ENCODE results near the gene GRIK3.

The GRIK3 gene

DNA sequence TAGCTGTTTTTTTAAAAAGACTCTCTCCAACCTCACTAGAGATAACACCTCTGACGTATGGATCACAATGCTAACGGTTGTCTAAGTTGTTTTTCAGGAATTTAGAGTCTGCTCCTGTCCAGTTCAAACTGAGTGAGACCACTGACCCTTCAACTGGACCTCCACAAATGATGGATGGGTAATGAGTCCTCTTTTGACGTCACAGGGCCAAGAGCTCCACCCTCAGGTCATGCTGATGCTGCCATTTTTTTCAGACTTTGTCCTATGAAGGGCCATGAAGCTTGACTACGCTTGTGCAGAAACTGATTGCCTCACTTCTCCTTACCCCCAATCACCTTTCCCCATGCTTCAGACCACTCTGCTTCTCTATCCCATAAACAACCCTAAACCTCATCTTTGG, 16.6 kb downstream of the GRIK3 start:
- in situ Hi-C loops (cut with HindIII; ENCODE audit: low sequenced_read_pairs): loop anchor here (5.0 kb wide), 1 partner anchor 50 kb away; no protein-coding TSS in a partner anchor

DNA sequence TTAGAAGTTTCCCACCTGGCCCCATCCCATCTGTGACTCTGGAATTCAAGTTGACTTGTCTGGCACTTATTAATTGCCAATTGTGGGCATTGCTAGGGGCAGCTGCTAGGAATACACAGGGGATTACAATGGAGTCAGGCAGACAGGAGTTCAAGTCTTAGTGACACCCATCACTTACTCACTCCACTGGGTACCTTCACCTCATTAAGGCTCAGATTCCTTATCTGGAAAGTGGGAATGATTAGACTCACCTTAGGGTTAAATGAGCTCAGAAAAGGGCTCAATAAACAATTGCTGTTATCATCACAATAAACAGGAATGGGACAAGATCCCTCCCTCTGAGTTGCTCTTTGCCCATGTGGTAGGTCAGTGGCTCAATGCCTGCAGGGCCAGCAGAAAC, 18.2 kb downstream of the GRIK3 start:
- in situ Hi-C loops (cut with HindIII; ENCODE audit: low sequenced_read_pairs): loop anchor here (5.0 kb wide), 1 partner anchor 49 kb away; no protein-coding TSS in a partner anchor

- in situ Hi-C loops (cut with HindIII; ENCODE audit: low sequenced_read_pairs): loop anchor here (5.0 kb wide), 1 partner anchor 48 kb away; no protein-coding TSS in a partner anchor
Observed at GRCh38 chr1:37015713-37016112, 18.6 kb downstream of the GRIK3 start.

DNA sequence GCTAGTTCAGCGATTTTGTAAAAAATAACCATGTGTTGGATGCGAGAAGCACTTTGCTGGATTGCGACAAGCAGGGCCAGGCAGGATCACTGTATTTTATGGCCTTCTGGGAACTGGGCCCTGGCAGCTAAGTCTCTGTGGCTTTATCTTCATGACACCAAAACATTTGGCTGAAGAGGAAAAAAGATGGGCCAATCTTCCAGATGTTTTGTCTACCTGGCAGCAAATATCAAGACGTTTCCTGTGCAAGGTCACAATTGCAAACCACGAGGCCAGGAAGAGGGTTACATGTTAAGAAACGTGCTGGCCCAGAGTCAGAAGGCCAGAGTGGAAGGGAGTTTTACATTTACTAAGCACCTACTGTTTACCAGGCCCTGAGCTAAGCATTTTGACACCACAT, 22.1 kb downstream of the GRIK3 start:
- in situ Hi-C loops (cut with HindIII; ENCODE audit: low sequenced_read_pairs): no loop called here

DNA sequence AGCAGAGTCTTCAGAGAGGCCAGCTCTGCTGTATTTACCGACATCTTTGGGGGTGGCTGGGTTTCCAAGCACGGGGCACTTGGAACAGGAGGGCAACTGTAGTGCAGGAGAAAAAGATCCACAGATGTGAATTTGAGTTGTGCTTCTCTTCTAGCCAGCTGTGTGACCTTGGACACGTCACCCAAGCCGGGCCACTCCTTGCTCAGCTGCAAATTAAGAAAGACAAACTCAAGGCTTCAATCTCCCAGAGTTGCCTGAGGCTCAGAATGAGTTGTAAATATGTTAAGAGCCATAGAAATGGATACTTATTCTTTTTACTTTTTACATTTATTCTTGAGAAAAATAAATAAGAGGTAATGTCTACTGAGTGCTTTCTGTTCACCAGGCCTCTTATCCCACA, 24.3 kb downstream of the GRIK3 start:
- in situ Hi-C loops (cut with HindIII; ENCODE audit: low sequenced_read_pairs): no loop called here

GRCh38 chr1:37009521-37009920, 24.8 kb downstream of the GRIK3 start:
- in situ Hi-C loops (cut with HindIII; ENCODE audit: low sequenced_read_pairs): no loop called here

GRCh38 chr1:37006132-37006868, 28.0 kb downstream of the GRIK3 start:
- in situ Hi-C loops (cut with HindIII; ENCODE audit: low sequenced_read_pairs): no loop called here

DNA sequence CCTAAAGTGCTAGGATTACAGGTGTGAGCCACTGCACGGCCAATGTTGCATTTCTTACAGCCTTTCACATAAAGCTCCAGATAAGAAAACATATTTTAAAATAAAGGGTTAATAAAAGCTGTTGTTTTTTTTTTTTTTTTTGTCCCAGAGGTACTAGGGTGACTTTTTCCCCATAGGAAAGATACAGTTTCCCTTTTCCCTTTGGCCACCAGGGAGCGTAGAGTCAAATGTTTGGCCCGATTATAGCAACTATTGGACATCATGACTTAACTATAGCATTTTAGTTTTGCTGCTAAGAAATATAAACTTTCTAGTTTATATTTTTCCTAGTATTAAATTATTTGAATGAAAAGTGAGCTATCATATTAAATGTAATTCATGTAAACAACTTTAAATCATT, 31.4 kb downstream of the GRIK3 start:
- in situ Hi-C loops (cut with HindIII; ENCODE audit: low sequenced_read_pairs): loop anchor here (5.0 kb wide), 1 partner anchor 306 kb away; no protein-coding TSS in a partner anchor

- in situ Hi-C loops (cut with HindIII; ENCODE audit: low sequenced_read_pairs): loop anchor here (5.0 kb wide), 1 partner anchor 304 kb away; no protein-coding TSS in a partner anchor
Observed at GRCh38 chr1:37001703-37002102, 32.6 kb downstream of the GRIK3 start.

DNA sequence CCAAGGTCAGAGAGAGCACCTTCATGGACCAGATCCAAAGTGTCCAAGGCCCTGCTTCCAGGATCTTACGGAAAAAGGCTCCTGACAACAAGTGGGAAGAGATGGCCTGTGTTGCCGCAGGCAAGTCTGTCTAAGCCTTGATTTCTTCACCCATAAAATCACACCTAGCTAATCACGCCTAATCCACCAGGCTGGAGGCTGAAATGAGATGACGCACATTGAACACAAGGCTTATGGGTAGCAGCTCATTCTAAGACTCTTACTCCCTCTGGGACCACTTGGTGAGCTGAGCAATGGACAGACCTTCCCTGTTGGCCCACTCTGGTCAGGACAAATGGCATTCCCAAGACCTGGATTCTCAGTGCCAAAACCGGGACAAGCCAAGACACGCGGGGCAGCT, 38.2 kb downstream of the GRIK3 start:
- in situ Hi-C loops (cut with HindIII; ENCODE audit: low sequenced_read_pairs): no loop called here

DNA sequence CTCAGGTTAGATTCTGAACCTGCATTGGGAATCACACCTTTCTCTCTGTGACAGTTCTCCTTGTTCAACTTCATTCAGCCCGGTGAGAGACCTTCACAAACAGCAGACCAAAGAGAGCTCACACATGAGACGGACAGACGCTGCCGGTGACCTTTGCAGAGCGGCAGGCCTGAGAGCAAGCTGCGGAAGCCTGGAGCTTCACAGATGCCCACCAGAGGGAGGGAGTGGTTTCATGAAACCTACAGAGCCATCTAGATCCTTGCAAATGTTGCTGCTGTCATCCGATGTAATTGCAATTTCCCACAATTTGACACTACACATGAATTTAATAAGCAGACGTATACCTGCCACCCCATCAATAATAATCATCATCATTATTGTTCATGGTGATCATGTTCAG, 39.4 kb downstream of the GRIK3 start:
- in situ Hi-C loops (cut with HindIII; ENCODE audit: low sequenced_read_pairs): no loop called here

- in situ Hi-C loops (cut with HindIII; ENCODE audit: low sequenced_read_pairs): no loop called here
Observed at GRCh38 chr1:36994294-36994693, 40.0 kb downstream of the GRIK3 start.

- in situ Hi-C loops (cut with HindIII; ENCODE audit: low sequenced_read_pairs): no loop called here
Observed at GRCh38 chr1:36992139-36992943, 42.0 kb downstream of the GRIK3 start.

- in situ Hi-C loops (cut with HindIII; ENCODE audit: low sequenced_read_pairs): no loop called here
Observed at GRCh38 chr1:36991551-36991950, 42.8 kb downstream of the GRIK3 start.

DNA sequence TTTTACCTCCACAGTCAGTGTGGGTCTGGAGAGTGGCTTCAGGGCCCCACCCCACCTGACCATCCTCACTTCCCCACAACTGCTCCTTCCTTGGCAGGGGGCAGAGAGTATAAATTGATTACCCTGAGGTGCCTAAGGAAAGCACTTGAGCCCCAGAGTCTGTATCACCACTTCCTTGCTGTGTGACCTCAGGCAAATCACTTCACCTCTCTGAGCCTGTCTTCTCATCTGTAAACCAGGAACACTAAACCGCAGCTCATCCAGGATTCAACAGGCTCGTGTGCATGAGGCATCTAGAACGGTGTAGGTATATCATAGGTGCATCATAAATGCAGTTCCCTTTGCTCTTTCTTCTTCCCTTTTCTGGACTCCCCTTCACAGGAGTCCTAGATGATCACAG, 43.4 kb downstream of the GRIK3 start:
- in situ Hi-C loops (cut with HindIII; ENCODE audit: low sequenced_read_pairs): no loop called here

- in situ Hi-C loops (cut with HindIII; ENCODE audit: low sequenced_read_pairs): no loop called here
Observed at GRCh38 chr1:36989241-36989640, 45.1 kb downstream of the GRIK3 start.

GRCh38 chr1:36988741-36989193, 45.5 kb downstream of the GRIK3 start:
- in situ Hi-C loops (cut with HindIII; ENCODE audit: low sequenced_read_pairs): no loop called here

DNA sequence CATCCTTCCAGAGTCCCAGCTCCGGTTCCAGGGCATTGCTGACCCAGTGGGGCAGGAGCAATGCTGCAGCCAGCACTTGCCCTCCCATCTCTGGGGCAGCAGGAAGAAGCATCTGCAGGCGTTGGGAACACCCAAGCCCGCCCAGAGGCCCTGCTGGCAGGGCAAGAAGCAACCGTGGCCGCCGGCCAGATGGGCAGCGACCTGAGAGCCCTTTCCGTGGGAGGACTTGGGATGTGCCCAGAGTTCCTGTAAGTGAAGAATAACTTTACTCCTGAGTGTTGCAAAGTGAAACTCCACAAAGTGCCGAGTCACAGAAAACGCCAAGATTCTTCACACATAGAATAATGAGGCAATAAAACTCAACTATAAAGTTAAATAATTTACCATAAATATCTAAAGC, 46.0 kb downstream of the GRIK3 start:
- in situ Hi-C loops (cut with HindIII; ENCODE audit: low sequenced_read_pairs): no loop called here

- in situ Hi-C loops (cut with HindIII; ENCODE audit: low sequenced_read_pairs): no loop called here
Observed at GRCh38 chr1:36987276-36987675, 47.0 kb downstream of the GRIK3 start.

- in situ Hi-C loops (cut with HindIII; ENCODE audit: low sequenced_read_pairs): no loop called here
Observed at GRCh38 chr1:36986241-36986985, 47.9 kb downstream of the GRIK3 start.

DNA sequence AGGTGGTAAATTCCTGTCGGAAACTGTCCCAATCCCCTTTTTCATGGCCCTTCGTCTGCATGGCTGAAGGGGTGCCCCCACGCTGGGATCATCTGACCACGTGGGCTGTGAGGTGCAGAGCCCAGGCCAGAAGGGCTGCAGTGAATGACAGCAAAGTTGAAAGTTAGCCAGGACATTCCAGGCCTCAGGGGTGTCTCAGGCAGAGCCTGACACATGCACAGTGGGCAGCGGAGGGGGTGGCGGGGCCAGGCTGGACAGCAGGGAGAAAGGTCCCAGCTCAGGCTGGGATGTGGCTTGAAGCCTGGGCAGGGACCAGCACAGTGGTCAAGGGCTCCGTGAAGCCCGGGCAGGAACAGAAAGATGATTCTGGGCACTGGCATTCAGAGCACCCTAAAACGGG, 49.6 kb downstream of the GRIK3 start:
- in situ Hi-C loops (cut with HindIII; ENCODE audit: low sequenced_read_pairs): no loop called here
